Uterus (tissue), 2 donors: ENCODE measurements around the gene CELSR1.

Experiments
- CTCF ChIP-seq, 4 experiments: fragments of 200-600 bp in 2 of 4; fragments of 450-650 bp in 2 of 4; sonication (generic) in 2 of 4; IDR thresholded peaks; one replicate each; pipeline ENCODE4 v1.5.1; 2016 to 2019; ENCODE audit warnings: antibody characterized with exemption in 4 of 4, mild to moderate bottlenecking in 2 of 4, moderate library complexity in 1 of 4
- POLR2A ChIP-seq, 2 donors: fragments of 450-650 bp; IDR thresholded peaks; one replicate each; pipeline ENCODE4 v1.6.1; 2016; ENCODE audit warnings: antibody characterized with exemption in 2 of 2, mild to moderate bottlenecking in 1 of 2, moderate library complexity in 1 of 2

- TF ChIP-seq CTCF (IDR thresholded peaks at IDR 0.05), result no peak
- TF ChIP-seq POLR2A (IDR thresholded peaks at IDR 0.05), result no peak
Measured at GRCh38 chr22:46390105-46390651, 147.2 kb downstream of the CELSR1 start.
